HG03520 (cell line): ENCODE measurements around the gene COG7.
"Not testable (repeated sequence)": the region's sequence is repeated elsewhere in the genome, so short reads cannot be mapped to it uniquely, and the experiment has no call there.

ENCODE experiments used
- ATAC-seq: cut with Tn5 transposase; IDR thresholded peaks from one replicate; pipeline ENCODE4 v1.9.1; 2021; ENCODE audit warnings: mild to moderate bottlenecking, moderate library complexity; ENCODE audit not compliant: unreplicated experiment

Gene COG7

DNA sequence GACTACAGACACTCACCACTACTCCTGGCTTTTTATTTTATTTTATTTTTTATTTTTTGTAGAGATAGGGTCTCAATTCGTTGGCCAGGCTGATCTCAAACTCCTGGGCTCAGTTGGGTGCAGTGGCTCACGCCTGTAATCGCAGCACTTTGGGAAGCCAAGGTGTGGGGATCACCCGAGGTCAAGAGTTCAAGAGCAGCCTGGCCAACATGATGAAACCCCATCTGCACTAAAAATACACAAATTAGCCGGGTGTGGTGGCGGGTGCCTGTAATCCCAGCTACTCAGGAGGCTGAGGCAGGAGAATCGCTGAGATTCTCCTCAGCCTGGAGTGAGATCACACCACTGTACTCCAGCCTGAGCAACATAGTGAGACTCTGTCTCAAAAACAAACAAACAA is 86.6 kb downstream of the COG7 start:
- not testable (repeated sequence) for ATAC-seq

DNA sequence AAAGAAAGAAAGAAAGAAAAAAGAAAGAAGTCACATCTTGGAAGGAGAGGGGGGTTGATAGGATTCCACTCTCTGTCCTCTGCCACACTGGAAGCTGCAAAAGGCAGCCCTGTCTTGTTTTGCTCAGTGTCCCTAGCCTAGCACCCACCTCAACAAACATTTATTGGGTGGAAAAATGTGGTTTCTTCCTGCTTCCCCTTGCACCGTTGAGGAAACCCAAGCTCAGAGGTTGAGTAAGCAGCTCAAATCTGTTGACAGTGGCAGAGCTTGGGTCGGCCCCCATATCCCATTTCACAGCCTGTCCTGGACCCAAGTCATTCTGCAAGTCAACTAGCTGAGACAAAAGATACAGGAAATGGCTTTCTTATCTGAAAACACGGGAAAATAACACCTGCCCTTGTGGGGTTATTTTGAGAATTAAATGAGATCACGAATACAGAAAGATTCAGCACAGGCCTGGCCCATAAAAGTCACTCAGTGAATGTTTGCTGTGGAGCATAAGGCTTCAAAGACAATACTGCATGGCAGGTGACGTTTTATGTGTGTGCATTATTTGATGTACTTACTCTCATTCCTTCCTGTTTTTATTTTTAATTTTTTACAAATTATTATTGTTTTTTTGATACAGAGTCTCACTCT is 87.3 kb downstream of the COG7 start:
- no peak for ATAC-seq

DNA sequence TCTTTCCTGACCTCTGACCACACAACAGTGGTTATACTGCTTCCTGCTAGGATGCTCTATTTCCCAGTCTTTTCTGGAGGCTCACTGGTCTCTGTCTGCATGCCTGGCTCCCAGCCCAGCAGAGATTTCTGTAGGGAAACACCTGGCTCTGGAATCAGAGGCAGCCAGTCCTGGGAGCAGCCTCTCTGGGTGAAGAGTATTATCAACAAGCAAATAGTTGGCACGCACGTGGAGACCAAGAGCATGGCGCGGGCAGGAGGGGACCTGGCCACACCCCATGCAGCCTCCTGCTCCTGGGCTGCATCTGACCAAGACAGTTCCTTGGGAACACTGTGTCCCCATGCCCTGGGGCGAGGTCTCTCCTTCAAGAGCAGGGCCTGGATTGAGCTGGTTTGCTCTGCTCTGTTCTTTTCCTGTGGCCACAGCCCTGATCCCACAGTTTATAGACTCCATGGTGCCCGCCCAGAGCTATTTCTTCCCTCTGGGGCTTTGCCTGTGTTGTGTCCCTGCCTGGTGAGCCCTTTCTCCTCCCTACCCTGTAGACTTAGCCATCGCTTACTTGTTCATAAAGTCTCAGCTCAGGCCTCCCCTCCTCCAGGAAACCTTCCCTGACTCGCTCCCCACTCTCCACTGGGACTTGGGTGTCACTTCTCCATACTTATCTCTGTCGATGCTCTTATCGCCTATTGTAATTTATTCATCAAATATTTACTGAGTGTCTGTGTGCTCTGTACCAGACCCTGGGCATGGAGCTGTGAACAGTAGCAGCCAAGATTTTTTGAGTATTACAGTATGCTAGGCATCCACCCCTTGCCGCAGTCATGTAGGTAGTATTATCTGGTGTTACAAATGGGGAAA is 90.3 kb downstream of the COG7 start:
- no peak for ATAC-seq

DNA sequence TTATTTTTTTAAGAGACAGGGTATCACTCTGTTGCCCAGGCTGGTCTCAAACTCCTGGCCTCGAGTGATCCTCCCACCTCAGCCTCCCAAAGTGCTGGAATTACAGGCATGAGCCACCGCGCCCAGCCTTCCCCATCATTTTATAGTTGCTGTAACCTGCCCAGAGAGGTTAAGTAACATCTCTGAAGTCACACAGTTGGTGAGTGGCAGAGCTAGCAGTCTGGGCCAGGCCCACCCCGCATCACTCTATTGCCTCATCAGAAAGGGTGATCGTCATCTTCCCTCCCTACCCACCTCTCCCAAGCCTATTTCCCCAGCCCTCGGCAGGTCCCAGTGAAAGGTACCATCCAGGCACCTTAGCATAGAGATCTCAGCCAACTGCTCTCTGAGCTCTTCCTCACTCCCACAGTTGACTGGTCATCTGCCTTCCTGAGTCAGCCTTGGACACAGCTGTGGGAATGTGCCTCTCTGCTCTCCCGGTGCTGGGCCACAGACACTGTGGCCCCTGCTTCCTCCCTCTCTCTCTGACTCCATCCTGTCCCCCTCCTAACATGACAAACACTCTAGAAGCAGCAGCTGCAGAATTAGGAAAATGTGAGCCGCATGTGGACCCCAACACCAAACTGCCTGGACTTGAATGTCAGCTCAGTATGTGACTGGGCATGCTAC is 93.8 kb downstream of the COG7 start:
- no peak for ATAC-seq

DNA sequence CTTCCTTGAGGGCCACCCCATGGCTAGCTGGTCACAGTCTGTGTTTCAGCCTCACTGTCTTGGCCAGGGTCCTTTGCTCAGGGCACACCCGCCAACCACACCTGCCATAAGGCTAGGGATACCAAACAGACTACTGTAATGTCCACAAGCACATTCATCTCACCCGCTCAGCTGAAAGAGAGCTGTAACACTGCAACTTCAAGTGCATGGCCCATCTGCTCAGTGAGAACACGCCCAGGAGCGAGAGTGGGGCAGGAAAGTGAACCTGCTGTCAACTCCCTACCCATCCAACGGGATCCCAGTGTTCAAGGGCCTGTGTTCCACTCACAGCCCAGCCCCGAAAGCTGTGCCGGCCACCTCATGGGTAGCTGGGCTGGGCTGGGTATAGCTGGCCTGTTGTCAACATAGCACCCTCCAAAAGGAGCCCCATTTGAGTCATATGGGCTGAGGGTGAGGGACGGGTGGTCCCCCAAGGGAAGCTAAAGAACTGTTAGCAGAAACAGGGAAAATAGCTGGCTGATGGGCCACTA is 95.2 kb downstream of the COG7 start:
- no peak for ATAC-seq

DNA sequence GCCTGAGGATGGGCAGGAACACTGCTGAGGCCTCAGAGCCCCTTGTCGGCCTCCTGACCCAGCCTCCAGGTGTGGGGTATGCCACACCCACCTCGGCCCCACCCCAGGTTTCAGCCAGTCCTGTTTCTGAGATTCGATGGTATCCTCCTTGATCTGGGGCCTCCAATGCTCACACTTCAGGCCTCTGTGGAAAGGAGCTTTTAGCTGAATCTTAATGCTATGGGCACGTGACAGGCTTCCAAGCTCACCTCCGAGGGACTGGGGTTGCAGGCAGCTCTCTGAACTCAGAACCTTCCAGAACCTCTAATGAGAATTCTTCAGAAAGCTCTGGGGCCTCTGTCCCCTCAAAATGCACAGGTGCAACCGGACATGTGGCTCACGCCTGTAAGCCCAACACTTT is 96.0 kb downstream of the COG7 start:
- no peak for ATAC-seq

DNA sequence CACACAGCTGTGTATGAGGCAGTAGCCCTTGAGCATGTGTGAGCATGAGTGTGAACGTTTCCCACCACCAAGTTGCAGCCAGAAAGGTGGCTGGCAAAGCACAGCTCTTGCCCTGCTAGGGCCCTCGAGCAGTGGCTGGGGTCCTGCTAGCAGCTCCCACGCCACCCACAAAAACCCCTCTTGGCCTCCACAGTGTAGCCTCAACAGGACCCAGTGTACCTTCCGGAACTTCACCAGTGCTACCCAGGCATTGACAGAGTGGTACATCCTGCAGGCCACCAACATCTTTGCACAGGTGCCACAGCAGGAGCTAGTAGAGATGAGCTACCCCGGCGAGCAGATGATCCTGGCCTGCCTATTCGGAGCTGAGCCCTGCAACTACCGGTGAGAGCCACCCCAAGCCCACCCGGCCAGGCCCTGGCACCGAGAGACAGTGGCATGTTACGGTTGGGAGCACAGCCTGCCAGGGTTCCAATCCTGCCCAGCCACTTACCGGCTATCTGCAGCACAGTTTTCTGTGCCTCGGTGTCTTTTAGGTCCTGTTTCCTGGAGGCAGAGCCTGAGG is 97.8 kb downstream of the COG7 start:
- no peak for ATAC-seq

DNA sequence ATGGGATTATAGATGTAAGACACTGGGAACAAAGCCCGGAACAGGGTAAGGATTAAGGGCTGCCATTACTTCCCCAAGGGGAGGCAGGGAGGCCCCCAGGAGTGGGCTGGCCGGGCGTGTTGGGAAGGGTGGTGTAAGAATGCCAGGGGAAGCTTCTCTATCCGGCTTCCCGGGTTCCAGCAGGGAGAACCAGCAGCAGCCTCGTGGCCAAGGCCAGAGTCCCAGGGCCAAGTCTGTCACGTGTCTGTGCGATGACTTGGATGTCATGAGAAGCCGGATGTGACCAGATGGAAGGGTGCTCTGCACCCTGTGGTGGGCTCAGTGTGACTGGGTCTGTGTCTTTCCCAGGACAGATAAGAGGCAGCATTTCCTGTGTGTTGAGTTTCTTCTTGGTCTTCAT is 98.7 kb downstream of the COG7 start:
- ATAC-seq = no peak

DNA sequence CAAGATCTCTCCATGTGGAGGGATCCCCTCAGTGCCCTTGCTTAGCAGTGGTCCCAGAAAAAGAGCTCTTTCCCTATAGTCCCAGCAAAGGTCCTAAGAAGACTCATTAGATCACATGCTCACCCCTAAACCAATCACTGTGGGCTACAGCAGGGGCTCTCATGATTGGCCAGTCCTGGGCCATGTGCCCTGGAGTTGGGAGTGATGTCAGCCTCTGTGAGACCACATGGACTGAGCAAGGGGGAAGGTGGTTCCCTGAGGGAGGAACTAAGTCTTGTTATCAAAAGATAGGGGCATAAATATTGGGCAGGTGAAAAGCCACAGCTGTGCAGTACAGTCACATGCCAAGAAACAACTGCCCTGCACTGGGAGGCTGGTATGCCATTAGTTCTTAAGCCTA is 99.5 kb downstream of the COG7 start:
- ATAC-seq = no peak

DNA sequence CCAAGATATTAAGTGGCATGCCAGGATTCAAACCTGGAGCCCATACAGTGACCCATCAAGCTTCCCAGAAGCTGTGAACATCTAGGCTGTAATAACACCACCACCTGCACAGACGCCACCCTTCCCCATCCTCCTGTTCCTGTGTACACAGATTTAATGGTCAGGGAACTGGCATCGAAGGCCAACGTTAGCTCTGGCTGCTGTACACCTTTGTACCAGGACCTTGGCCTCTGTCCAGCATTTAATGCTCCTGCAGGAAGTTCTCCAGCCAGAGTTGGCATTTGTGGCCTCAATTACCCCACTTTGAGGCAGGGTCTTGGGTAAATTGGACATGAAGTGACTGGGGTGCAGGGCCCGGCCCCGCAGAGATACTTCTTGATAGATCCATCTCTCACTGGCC is 101.6 kb downstream of the COG7 start:
- no peak for ATAC-seq

DNA sequence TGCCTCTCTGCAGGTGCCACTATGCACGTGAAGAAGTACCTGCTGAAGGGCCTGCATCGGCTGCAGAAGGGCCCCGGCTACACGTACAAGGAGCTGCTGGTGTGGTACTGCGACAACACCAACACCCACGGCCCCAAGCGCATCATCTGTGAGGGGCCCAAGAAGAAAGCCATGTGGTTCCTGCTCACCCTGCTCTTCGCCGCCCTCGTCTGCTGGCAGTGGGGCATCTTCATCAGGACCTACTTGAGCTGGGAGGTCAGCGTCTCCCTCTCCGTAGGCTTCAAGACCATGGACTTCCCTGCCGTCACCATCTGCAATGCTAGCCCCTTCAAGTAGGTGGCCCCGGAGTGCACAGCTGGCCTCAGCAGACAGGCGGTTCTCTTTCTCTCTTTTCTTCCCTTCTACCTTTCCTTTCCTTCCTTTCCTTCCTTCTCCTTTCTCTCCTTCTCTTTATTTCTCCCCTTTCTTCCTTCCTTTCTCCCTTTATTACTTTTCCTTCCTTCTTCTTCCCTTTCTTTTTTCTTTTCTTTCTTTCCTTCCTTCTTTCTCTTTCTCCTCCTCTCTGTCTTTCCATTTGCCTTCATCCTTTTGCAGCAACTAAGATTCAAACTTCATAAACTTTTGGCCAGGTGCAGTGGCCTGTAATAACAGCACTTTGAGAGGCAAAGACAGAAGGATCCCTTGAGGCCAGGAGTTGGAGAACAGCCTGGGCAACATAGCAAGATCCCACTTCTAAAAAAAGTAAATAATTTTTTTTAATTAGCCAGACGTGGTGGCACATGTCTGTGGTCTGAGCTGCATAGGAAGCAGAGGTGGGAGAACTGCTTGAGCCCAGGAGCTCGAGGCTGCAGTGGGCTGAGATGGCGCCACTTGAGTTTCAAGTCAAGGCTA is 104.2 kb downstream of the COG7 start:
- no peak for ATAC-seq

DNA sequence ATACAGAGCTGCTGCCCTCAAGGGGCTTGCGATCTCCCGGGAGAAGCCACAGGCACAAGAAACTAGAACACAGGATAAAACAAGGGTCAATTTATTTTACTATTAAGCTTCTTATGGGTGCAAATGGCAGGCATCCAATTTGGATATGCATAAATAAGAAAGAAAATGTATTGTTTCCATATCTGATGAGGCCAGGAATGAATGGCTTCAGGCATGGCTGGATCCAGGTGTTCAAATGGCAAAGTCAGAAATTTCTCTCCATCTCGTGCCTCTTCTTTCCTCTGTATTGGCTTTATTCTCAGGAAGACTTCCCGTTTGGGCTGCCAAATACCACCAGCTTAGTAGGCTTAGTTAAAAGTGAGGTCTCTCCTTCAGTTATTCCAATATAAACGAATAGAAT is 107.8 kb downstream of the COG7 start:
- ATAC-seq = no peak

DNA sequence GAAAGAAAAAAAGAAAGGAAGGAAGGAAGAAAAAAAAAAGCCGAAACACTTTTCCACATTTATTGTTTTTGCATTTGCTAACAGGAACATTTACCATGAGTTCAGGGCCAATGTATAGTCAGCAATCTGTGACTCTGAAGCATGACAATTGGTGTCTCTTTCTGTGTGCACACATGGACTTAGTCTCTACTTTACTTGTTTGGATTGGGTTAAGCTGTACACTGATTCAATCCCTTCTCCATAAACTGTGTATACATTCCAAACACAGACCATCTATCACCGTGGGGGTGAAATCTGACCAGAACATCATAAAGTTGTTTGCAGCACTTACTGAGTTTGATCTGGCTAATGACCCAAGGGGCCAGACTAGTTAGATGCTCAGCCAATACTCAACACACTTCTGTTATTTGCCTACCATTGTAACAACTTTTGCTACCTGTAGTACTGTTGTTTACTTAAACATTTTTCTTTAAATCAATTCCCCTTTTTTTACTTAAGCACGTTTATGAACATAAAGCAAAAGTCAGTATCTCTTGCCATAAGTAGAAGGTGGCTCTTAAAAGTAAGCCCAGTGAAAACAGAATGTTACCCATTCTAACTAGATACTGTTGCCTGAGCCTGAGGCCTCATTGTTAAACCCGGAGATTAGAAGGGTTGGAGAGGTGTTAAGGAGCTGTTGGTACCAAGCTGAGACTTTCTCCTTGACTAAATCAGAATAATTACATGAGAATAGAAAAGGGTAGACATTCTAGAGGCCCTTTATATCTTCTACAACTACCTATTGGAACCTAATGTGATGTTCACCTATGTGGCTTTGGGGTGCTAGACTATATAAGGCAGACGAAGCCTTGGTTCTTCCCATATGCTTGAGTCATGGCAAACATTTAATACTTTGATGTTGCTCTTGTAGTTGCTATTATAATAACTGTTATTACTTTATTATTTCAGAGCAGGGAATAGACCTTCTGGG is 109.1 kb downstream of the COG7 start:
- no peak for ATAC-seq

DNA sequence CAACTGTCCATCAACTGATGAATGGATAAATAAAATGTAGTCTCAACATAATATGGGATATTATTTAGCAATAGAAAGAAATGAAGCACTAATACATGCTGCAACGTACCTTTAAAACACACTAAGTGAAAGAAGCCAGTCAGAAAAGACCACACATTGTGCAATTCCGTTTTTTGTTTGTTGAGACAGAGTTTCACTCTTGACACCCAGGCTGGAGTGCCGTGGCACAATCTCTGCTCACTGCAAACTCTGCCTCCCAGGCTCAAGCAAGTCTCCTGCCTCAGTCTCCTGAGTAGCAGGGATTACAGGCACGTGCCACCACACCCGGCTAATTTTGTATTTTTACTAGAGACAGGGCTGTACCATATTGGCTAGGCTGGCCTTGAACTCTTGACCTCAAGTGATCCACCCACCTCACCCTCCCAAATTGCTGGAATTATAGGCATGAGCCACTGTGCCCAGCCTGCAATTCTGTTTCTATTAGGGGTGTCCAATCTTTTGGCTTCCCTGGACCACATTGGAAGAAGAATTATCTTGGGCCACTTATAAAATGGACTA is 110.8 kb downstream of the COG7 start:
- no peak for ATAC-seq

DNA sequence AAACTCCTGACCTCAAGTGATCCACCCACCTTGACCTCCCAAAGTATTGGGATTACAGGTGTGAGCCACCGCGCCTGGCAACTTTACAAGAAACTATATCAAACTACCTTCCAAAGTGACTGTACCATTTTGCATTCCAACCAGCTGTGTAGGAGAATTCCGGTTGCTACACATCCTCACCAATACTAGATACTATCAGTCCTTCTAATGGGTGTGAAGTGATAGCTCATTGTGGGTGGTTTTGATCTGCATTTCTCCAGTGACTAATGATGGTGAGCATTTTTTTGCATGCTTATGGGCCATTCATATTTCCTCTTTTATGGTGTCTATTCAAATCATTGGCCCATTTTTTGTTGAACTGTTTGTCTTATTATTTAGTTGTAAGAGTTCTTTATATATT is 113.2 kb downstream of the COG7 start:
- ATAC-seq = no peak
